ENCODE data around the gene ARHGEF39. TPM values are rescaled to one million over a fixed set of nuclear protein-coding genes. Genes with fewer than 3 reads are reported as not detected.
"Not testable (repeated sequence)": the region's sequence is repeated elsewhere in the genome, so short reads cannot be mapped to it uniquely, and the experiment has no call there.

Gene ARHGEF39
- total and polyA plus RNA-seq, 2 experiments from 2014 or later = 1.8 to 2.1 TPM

GRCh38 chr9:35649431-35650340 lies 15.3 kb downstream of the ARHGEF39 start:
- H3K9me3 ChIP-seq (ENCODE audit: low read depth) = no peaks in the 10 kb centered on the region
- DNase-seq = peak; percentile 82
- in situ Hi-C loops (cut with MboI) = no loop called here

GRCh38 chr9:35646533-35647265 lies 18.3 kb downstream of the ARHGEF39 start:
- Histone ChIP-seq H3F3A (ENCODE audit: insufficient read depth) (peaks cover 34% of the 10 kb centered on the region), H4K20me1 (ENCODE audit: insufficient read depth) (no peaks in the 10 kb centered on the region), H3K9ac (peak overlapping the region; percentile 86), H2AFZ (peak overlapping the region; percentile 87), H3K27ac (peak overlapping the region; percentile 93), H3K9me2 (ENCODE audit: insufficient read depth) (no peaks in the 10 kb centered on the region), H3K4me3 (peak overlapping the region; percentile 75), H3K4me1 (ENCODE audit: insufficient read depth) (peaks cover 51% of the 10 kb centered on the region), H3K36me3 (ENCODE audit: low read depth) (no peaks in the 10 kb centered on the region), H3K27me3 (replicated peaks; ENCODE audit: insufficient read depth) (no peaks in the 10 kb centered on the region), H3K4me2 (ENCODE audit: unreplicated experiment) (peak overlapping the region; percentile 68), H3K79me2 (ENCODE audit: insufficient read depth) (0 out of 2 replicates have a peak, but pooled peaks cover 5% of the 10 kb centered on the region), H3K9me3 (ENCODE audit: low read depth) (no peaks in the 10 kb centered on the region)
- WGBS, 2 experiments (ENCODE audit: low coverage in 1 of 2, low lambda C conversion rate in 2 of 2, missing lambda C conversion rate in 2 of 2) = 1 to 2% methylated on average over 42 to 56 of the region's 58 CpGs
- TF ChIP-seq EZH2 (IDR thresholded peaks at IDR 0.05; ENCODE audit: insufficient read depth, poor library complexity, severe bottlenecking) (no peak), EZH2phosphoT487 (IDR thresholded peaks at IDR 0.05; ENCODE audit: insufficient read depth, low read depth) (no peak)
- peak; percentile 97 for DNase-seq
- in situ Hi-C loops (cut with MboI) = no loop called here

More at GRCh38 chr9:35649431-35650340, 15.3 kb downstream of the ARHGEF39 start:
- H3K4me1 ChIP-seq (ENCODE audit: insufficient read depth) = peaks cover 50% of the 10 kb centered on the region
- TF ChIP-seq EZH2 (IDR thresholded peaks at IDR 0.05; ENCODE audit: insufficient read depth, poor library complexity, severe bottlenecking) (no peak), EZH2phosphoT487 (IDR thresholded peaks at IDR 0.05; ENCODE audit: insufficient read depth, low read depth) (no peak)
- 0 out of 2 replicates have a peak, but pooled peaks cover 5% of the 10 kb centered on the region for H3K79me2 ChIP-seq (ENCODE audit: insufficient read depth)
- H3K4me2 ChIP-seq (ENCODE audit: unreplicated experiment) = peak overlapping the region; percentile 59
- H3K27me3 ChIP-seq (replicated peaks; ENCODE audit: insufficient read depth) = no peaks in the 10 kb centered on the region
- H2AFZ ChIP-seq = peak overlapping the region; percentile 89
- peak overlapping the region; percentile 48 for H3K27ac ChIP-seq
- no peaks in the 10 kb centered on the region for H4K20me1 ChIP-seq (ENCODE audit: insufficient read depth)
- peak overlapping the region; percentile 57 for H3K9ac ChIP-seq
- H3K36me3 ChIP-seq (ENCODE audit: low read depth) = no peaks in the 10 kb centered on the region
- H3K4me3 ChIP-seq = 0 out of 2 replicates have a peak overlapping the region, but pooled peaks have one; percentile 13
- H3F3A ChIP-seq (ENCODE audit: insufficient read depth) = peaks cover 33% of the 10 kb centered on the region
- 17 to 25% methylated on average over 19 to 25 of the region's 26 CpGs for WGBS, 2 experiments (ENCODE audit: low coverage in 1 of 2, low lambda C conversion rate in 2 of 2, missing lambda C conversion rate in 2 of 2)
- no peaks in the 10 kb centered on the region for H3K9me2 ChIP-seq (ENCODE audit: insufficient read depth)

DNA sequence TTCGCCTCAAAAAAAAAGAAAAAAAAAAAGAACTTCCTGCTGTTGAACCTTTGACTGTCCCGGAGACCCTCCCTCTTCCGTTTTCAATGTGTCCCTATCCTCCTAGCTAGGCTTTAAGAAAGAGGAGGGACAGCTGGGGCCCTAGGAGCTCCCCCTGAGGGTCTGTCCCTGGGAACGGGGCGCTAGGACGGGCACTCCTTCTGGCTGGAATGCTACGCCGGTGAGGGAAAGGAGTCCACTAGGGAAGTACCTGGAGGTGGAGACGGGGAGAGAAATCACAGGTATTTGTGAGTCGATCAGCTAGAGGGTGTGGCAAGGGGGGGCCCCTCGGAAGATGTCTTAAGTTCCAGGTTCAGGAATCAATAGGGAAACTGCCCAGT lies 18.9 kb downstream of the ARHGEF39 start:
- peak; percentile 54 for DNase-seq
- no peaks in the 10 kb centered on the region for H3K27me3 ChIP-seq (replicated peaks; ENCODE audit: insufficient read depth)
- no peaks in the 10 kb centered on the region for H3K36me3 ChIP-seq (ENCODE audit: low read depth)
- 6% methylated on average over 10 to 11 of the region's 11 CpGs for WGBS, 2 experiments (ENCODE audit: low coverage in 1 of 2, low lambda C conversion rate in 2 of 2, missing lambda C conversion rate in 2 of 2)
- in situ Hi-C loops (cut with MboI) = no loop called here
- H3K79me2 ChIP-seq (ENCODE audit: insufficient read depth) = 0 out of 2 replicates have a peak, but pooled peaks cover 5% of the 10 kb centered on the region
- peaks cover 51% of the 10 kb centered on the region for H3K4me1 ChIP-seq (ENCODE audit: insufficient read depth)
- H3K4me3 ChIP-seq = peak overlapping the region; percentile 75
- H3K9me2 ChIP-seq (ENCODE audit: insufficient read depth) = no peaks in the 10 kb centered on the region
- no peaks in the 10 kb centered on the region for H3K9me3 ChIP-seq (ENCODE audit: low read depth)
- H4K20me1 ChIP-seq (ENCODE audit: insufficient read depth) = no peaks in the 10 kb centered on the region
- H3K4me2 ChIP-seq (ENCODE audit: unreplicated experiment) = peak overlapping the region; percentile 68
- peak overlapping the region; percentile 93 for H3K27ac ChIP-seq
- H2AFZ ChIP-seq = peak overlapping the region; percentile 87
- TF ChIP-seq EZH2phosphoT487 (IDR thresholded peaks at IDR 0.05; ENCODE audit: insufficient read depth, low read depth) (no peak), EZH2 (IDR thresholded peaks at IDR 0.05; ENCODE audit: insufficient read depth, poor library complexity, severe bottlenecking) (no peak)
- peak overlapping the region; percentile 86 for H3K9ac ChIP-seq
- H3F3A ChIP-seq (ENCODE audit: insufficient read depth) = peaks cover 34% of the 10 kb centered on the region

DNA sequence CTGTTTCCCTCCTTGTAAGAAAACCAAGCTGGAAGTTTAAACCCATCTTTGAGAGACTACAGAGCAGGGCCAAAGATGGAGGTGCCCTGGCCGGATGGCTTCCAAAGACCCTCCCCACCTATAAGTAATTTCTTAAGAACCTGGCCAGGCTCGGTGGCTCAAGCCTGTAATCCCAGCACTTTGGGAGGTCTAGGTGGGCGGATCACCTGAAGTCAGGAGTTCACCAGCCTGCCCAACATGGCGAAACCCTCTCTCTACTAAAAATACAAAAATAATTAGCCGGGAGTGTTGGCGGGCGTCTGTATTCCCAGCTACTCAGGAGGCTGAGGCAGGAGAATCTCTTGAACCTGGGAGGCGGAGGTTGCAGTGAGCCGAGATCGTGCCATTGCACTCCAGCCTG lies 19.3 kb downstream of the ARHGEF39 start:
- Histone ChIP-seq H3K9ac (peak overlapping the region; percentile 86), H3F3A (ENCODE audit: insufficient read depth) (peaks cover 34% of the 10 kb centered on the region), H2AFZ (peak overlapping the region; percentile 87), H3K4me2 (ENCODE audit: unreplicated experiment) (peak overlapping the region; percentile 68), H3K27ac (peak overlapping the region; percentile 93), H3K4me3 (peak overlapping the region; percentile 75), H3K4me1 (ENCODE audit: insufficient read depth) (peaks cover 51% of the 10 kb centered on the region)
- H3K36me3 ChIP-seq (ENCODE audit: low read depth); H3K79me2 ChIP-seq (ENCODE audit: insufficient read depth); in situ Hi-C loops (cut with MboI); H4K20me1 ChIP-seq (ENCODE audit: insufficient read depth); H3K27me3 ChIP-seq (replicated peaks; ENCODE audit: insufficient read depth); H3K9me2 ChIP-seq (ENCODE audit: insufficient read depth); H3K9me3 ChIP-seq (ENCODE audit: low read depth); DNase-seq: not testable (repeated sequence)
- WGBS, 2 experiments (ENCODE audit: low coverage in 1 of 2, low lambda C conversion rate in 2 of 2, missing lambda C conversion rate in 2 of 2) = 54 to 56% methylated on average over 8 to 10 of the region's 10 CpGs
